ENCODE data around the gene UBE2L3.
"Not testable (repeated sequence)": the region's sequence is repeated elsewhere in the genome, so short reads cannot be mapped to it uniquely, and the experiment has no call there.

The UBE2L3 gene

GRCh38 chr22:21628386-21629254, 61.1 kb downstream of the UBE2L3 start:
- DNase-seq (ENCODE audit: low read depth): no peak

DNA sequence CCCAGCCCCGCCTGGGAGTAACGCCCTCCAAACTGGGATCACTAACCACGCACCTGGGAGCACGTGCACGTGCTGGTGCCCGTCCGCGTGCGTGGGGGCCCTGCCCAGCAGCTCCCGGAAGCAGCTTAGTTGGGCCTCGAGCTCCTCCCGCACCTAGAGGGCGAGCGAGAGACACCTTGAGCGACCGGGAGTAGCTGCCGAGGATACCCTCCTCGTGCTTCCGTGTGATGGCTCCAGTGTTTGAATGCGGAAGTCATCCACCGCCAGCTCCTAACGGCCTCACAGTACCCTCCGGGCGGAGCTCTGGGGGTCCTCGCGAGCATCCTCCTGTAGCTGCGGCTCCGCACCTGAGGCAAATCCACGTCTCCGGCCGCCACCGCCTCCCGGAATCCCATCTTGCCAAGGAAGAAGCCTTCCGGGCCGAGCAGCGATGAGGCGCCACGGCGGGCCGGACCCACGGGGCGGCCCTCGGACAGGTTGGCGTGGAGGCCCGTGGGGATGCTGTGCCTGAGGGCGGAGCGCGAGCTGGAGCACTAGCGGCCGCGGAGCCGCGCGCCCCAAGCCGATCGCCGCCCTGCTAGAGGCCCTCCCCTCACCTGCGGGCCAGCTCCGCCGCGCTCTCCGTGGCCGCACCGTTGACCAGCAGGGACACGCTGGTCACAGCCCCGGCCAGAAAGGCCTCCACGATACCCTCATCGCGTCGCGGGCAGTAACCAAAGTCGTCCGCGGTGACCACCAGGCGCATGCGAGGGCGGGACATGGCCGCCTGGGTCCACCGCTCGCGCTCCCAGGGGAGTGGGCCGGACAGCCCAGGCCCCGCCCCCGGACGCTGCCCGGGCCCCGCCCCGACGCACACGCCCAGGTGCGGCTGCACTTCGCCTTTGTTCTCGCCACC, 62.0 kb downstream of the UBE2L3 start, which contains the start of gene YDJC:
Gene YDJC (minus strand): TSS at position 768 of the 895 bp plus-strand sequence. CDS start 8 bp downstream, at position 760.
- peak; percentile 54 for DNase-seq (ENCODE audit: low read depth)

DNA sequence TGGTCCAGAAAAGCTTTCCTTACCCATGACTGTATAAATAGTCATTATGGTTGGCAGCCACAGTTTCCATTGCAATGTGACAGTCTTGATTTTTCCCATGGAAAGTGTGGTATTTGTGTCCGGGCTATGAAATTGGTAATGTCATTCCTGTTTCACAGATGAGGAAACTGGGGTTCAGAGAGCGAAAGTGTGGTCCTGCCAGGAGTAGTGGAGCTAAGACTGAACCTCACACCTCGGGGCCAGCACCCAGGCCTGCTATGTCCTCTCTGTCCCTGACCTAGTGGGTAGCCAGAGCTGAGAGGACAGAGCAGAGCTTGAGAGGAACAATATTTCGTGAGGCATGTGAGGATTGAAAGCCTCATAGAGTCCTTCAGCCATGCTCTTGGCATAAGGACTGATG, 63.5 kb downstream of the UBE2L3 start:
- DNase-seq (ENCODE audit: low read depth): no peak

GRCh38 chr22:21632237-21632895, 64.9 kb downstream of the UBE2L3 start, which contains the start of gene CCDC116:
Gene CCDC116, plus strand, starts transcription at chr22:21632760. Its CDS starts 422 bp downstream, at chr22:21633182.
- DNase-seq (ENCODE audit: low read depth): no peak

DNA sequence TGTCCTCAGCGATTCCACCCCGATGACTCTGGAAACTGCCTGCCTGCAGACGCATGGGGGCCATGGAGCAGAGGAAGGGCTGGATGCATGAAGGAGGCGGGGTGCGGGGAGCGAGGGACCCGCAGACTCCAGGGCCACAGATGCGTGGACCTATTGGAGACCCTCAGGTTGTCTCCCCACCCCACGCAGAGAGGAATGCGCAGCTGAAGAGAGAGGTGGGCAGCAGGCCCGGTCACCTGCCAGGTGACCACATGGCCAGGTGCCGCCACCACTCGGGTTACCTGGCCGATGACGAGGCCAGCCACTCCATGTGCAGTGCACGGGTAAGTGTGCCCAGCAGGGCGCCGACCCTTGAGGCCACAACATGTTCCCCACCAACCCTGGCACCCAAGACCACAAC, 65.4 kb downstream of the UBE2L3 start:
- DNase-seq (ENCODE audit: low read depth): no peak

DNA sequence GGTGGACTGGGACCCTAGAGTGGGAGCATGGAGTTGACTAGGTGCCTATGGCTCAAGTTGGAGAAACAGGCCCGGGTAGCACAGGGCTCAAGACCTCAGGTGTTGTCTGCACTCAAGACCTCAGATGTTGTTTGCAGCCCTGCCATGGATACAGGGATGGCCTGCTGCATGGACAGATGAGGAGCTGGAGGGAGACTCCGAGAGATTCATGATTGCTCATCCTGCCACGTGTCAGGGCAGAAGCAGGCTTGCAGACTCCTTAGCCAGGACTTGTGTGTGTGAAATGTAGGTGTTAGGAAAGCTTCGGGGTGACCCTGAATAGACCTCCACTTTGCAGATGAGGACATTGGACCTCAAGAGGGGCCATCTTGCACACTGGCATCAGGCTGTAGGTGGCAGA, 66.0 kb downstream of the UBE2L3 start:
- DNase-seq (ENCODE audit: low read depth): no peak

GRCh38 chr22:21634081-21634480, 66.6 kb downstream of the UBE2L3 start:
- no peak for DNase-seq (ENCODE audit: low read depth)

DNA sequence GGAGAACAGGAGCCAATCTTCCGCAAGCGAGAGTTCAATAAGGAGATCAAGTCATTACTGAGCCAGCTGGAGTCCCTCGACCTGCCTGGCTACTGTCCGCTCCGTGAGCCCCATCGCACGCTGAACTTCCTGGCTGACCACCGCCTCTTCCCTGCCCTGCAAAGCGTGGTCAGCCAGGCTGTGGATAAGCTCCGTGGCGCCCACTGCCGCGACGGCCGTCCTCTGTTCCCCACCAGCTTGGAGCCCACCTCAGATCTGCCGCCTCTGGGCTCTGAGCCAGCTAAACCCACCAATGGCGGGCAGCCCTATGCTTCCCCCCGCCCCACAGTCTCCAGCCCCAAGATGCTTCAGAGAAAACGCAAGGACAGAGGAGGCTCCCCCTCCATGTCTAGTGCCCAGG, 67.3 kb downstream of the UBE2L3 start:
- no peak for DNase-seq (ENCODE audit: low read depth)

DNA sequence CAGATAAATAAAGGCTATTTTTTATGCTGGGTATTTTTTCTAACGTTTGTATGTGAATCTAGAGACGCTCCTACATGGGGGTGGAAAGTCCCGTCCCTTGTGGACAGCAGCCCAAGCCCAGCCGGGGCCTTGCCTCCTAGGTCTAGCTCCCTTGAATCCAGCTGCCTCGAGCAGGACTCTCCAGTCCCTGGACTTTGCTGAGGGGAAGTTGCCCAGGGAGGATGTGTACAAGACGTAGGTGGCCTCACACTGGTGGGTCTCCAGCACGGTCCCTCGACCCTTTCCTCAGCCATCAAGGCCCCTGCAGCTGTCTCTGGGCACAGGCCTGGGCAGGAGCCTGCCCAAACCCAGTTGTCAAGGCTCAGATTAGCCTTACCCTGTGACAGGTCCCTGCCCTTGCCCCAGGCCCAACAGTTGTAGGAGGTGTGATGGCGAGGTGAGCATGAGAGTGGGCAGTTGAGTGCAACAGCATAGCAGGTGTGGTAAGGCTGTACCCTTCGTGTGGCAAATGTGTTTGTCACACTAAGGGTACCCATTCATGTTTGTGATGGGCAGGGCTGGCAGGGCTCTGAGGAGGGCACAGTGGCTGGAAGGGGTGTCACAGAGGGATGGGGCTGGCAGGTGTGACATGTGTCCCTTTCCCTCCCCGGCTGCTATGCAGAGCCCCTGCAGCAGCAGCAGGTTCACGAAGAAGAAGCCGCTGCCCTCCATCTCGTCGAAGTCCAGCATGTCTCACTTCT, 68.4 kb downstream of the UBE2L3 start:
- DNase-seq (ENCODE audit: low read depth): no peak

DNA sequence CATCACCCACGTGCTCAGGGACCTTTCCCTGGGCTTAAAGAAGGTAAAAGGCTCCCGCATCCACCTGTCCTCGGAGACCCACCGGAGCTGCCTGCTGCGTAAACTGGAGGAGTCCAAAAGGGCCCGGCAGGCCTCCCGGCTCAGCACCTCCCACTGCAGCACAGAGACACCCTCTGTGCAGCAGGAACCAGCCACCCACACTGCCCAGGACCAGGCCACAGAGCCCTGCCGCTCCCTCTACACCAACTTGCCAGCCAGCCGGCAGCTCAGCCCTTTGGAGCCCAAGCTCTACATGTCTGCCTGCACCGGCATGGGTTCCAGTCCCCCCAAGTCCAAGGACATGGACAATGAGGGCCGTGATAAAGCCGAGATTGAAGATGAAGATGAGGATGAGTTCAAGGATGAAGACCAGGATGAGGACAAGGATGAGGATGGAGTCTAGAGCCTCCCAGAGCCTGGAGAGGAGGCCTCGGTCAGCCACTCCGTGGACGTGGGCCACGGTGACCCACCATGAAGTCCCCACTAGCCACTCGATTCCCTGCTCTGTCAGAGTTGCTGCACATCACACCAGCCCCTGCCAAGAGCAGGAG, 69.2 kb downstream of the UBE2L3 start:
- no peak for DNase-seq (ENCODE audit: low read depth)

DNA sequence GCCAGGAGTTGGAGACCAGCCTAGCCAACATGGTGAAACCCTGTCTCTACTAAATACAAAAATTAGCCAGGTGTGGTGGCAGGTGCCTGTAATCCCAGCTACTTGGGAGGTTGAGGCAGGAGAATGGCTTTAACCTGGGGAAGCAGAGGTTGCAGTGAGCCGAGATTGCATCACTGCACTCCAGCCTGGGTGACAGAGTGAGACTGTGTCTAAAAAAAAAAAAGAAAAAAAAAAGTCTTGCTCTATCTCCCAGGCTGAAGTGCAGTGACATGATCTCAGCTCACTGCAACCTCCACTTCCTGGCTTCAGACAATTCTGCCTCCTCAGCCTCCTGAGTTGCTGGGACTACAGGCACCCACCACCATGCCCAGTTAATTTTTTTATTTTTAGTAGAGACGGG, 69.9 kb downstream of the UBE2L3 start:
- DNase-seq (ENCODE audit: low read depth): not testable (repeated sequence)

DNA sequence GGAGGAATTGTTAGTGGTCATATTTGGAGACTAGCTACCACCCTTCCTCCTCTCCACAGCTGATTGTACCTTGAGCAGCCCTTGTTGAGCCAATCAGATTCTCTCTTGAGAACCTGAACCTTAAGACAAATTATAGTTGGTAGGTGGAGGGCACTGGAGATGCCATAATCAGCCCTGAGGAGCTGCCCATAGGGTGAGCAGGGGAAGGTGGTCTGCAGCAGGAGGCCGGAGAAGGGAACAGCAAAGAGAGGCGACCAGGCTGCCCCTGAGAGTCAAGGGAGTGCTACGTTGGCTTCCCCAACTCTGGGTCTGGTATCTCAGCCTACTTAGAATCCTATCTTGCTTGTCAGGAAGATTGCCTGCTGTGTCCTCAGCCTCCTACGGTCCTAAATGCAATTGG, 71.8 kb downstream of the UBE2L3 start:
- no peak for DNase-seq (ENCODE audit: low read depth)

DNA sequence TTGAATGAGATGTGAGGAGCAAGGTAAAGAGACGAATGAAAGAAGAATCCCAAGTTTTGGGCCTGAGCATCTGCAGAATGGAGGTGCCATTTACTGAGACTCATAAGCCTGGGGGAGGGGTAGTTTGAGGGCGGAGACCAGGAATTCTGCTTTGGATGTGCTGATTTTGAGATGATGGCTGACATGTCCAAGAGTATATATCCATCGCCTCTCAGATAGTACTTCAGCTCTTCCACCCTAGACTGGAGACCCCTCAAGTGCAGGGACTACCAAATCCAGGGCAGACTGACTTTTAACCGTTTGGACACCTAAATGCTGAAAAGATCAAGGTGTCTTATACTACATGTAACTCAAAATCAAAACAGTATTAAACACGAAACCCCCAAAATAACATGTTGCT, 73.3 kb downstream of the UBE2L3 start:
- DNase-seq (ENCODE audit: low read depth): no peak

DNA sequence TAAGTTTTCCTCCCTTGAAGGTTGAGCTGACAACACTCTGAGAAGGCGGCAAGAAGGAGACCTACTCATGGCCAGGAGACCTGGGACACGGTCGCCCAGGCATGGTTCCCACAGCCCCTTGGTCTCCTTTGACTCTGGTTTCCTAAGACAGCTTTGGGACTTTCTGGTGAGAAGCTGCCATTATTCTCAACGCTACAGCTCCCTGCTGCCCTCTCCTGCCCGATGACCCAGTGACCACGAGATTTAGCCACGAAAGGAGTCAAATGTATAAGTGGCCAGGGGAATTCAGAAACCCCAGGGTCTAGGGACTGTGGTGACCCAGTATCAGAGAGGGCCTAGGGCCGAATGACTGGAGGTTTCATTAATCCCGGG, 73.9 kb downstream of the UBE2L3 start:
- no peak for DNase-seq (ENCODE audit: low read depth)

GRCh38 chr22:21641789-21642583, 74.5 kb downstream of the UBE2L3 start, which contains the start of gene SDF2L1:
Gene SDF2L1, plus strand, starts transcription at chr22:21642302. Its CDS starts 35 bp downstream, at chr22:21642337.
- DNase-seq (ENCODE audit: low read depth): peak; percentile 91

DNA sequence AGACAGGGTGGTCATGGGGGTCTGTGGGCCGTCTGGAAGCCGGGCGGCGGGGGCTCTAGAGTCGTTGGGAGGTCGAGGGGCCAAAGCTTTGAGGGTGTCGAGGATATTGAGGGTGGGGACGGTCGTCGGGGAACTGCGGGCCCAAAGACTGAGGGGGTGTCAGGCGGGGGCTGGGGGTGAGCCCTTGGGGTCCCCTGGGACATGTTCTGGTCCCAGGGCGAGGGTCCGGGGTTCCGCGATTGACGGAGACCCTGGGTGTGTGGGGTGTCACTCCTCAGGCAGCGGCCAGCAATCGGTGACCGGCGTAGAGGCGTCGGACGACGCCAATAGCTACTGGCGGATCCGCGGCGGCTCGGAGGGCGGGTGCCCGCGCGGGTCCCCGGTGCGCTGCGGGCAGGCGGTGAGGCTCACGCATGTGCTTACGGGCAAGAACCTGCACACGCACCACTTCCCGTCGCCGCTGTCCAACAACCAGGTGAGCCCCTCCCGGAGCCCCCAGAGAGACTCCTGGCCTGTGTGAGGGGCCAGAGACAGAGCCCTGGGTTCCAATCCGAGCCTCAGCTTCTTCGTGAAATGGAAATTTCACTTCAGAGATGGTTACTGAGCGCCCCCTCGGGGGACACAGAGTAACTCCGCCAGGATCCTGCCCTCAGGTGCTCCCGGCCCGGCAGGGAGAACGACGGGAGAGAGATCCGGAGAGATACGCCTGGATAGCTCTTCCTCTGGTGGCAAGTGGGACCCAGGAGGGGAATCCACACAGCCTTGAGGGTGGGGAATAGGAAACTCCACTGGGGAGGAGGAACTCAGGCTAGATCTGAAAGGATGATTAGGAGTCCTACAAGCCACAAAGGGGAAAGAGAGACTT, 75.3 kb downstream of the UBE2L3 start:
- DNase-seq (ENCODE audit: low read depth): no peak

- no peak for DNase-seq (ENCODE audit: low read depth)
Measured at GRCh38 chr22:21643533-21644357, 76.2 kb downstream of the UBE2L3 start.

- not testable (repeated sequence) for DNase-seq (ENCODE audit: low read depth)
Measured at GRCh38 chr22:21645513-21645912, 78.0 kb downstream of the UBE2L3 start.

Measured in HS-27A (cell line).